H9 (cell line): ENCODE measurements around the gene TNFSF10. TPM values are rescaled to one million over a fixed set of nuclear protein-coding genes. Genes with fewer than 3 reads are reported as not detected.

Experiments
- DNase-seq: peaks from one replicate; pipeline ENCODE4 v3.0.0-alpha.2; 2017
- H2AFZ ChIP-seq: one replicate; pipeline ENCODE4 v1.6.1; 2013; ENCODE audit warnings: mild to moderate bottlenecking, low read length, control low read depth, moderate library complexity
- H2AK5ac ChIP-seq: 2 replicates; pipeline ENCODE4 v1.6.1; 2013; ENCODE audit warnings: low read length, control low read depth, mixed read lengths; ENCODE audit not compliant: insufficient read length
- H2BK120ac ChIP-seq: one replicate; pipeline ENCODE4 v1.6.1; 2013; ENCODE audit warnings: low read depth, mild to moderate bottlenecking, low read length, control low read depth, inconsistent platforms; ENCODE audit not compliant: poor library complexity, severe bottlenecking
- H2BK12ac ChIP-seq: 2 replicates; pipeline ENCODE4 v1.6.1; 2013; ENCODE audit warnings: low read length, control low read depth, mixed read lengths, low read depth; ENCODE audit not compliant: insufficient read length
- H2BK15ac ChIP-seq: 2 replicates; pipeline ENCODE4 v1.6.1; 2013; ENCODE audit warnings: low read depth, low read length, control low read depth
- H2BK20ac ChIP-seq: one replicate; pipeline ENCODE4 v1.6.1; 2013; ENCODE audit warnings: low read depth, mild to moderate bottlenecking, low read length, control low read depth, inconsistent platforms; ENCODE audit not compliant: poor library complexity, severe bottlenecking
- H2BK5ac ChIP-seq: 2 replicates; pipeline ENCODE4 v1.6.1; 2013; ENCODE audit warnings: low read length, control low read depth, mixed read lengths; ENCODE audit not compliant: insufficient read length
- H3K14ac ChIP-seq: 2 replicates; pipeline ENCODE4 v1.6.1; 2013; ENCODE audit warnings: low read length, control low read depth; ENCODE audit not compliant: insufficient read depth
- H3K18ac ChIP-seq: 2 replicates; pipeline ENCODE4 v1.6.1; 2013; ENCODE audit warnings: low read depth, mild to moderate bottlenecking, mixed read lengths, low read length, control low read depth; ENCODE audit not compliant: insufficient read length
- H3K23ac ChIP-seq: 2 replicates; pipeline ENCODE4 v1.6.1; 2013; ENCODE audit warnings: low read length, control low read depth, mixed read lengths, low read depth; ENCODE audit not compliant: insufficient read length
- H3K23me2 ChIP-seq: 2 replicates; pipeline ENCODE4 v1.6.1; 2013; ENCODE audit warnings: low read depth, mild to moderate bottlenecking, mixed read lengths, low read length, control low read depth; ENCODE audit not compliant: insufficient read length, poor library complexity, severe bottlenecking
- H3K27ac ChIP-seq: 2 replicates; pipeline ENCODE4 v1.5.1; 2013; ENCODE audit warnings: low read length, control low read depth, mixed read lengths, low read depth; ENCODE audit not compliant: insufficient read length
- H3K27me3 ChIP-seq: 2 replicates; pipeline ENCODE4 v1.6.1; 2013; ENCODE audit warnings: low read length, control low read depth, inconsistent platforms; ENCODE audit not compliant: insufficient read depth
- H3K4ac ChIP-seq: 2 replicates; pipeline ENCODE4 v1.6.1; 2013; ENCODE audit warnings: low read depth, mild to moderate bottlenecking, control low read depth, inconsistent platforms, low read length, moderate library complexity
- H3K4me1 ChIP-seq: 2 replicates; pipeline ENCODE4 v1.6.1; 2013; ENCODE audit warnings: low read length, control low read depth, inconsistent platforms; ENCODE audit not compliant: insufficient read depth
- H3K4me2 ChIP-seq: 2 replicates; pipeline ENCODE4 v1.6.1; 2013; ENCODE audit warnings: low read length, control low read depth, mixed read lengths; ENCODE audit not compliant: insufficient read length, insufficient read depth
- H3K56ac ChIP-seq: 2 replicates; pipeline ENCODE4 v1.6.1; 2013; ENCODE audit warnings: low read depth, mild to moderate bottlenecking, mixed read lengths, low read length, control low read depth; ENCODE audit not compliant: insufficient read length
- H3K79me1 ChIP-seq: 2 replicates; pipeline ENCODE4 v1.6.1; 2013; ENCODE audit warnings: low read depth, mild to moderate bottlenecking, moderate library complexity, low read length, control low read depth, inconsistent platforms; ENCODE audit not compliant: insufficient read depth, poor library complexity, severe bottlenecking
- H3K79me2 ChIP-seq: 2 replicates; pipeline ENCODE4 v1.6.1; 2013; ENCODE audit warnings: low read length, control low read depth, inconsistent platforms; ENCODE audit not compliant: insufficient read depth
- H3K9ac ChIP-seq: 2 replicates; pipeline ENCODE4 v1.6.1; 2013; ENCODE audit warnings: low read length, control low read depth, mixed read lengths; ENCODE audit not compliant: insufficient read length; ENCODE audit errors: extremely low read depth
- H3K9me3 ChIP-seq: one replicate; pipeline ENCODE4 v1.6.1; 2013; ENCODE audit warnings: low read depth, low read length, inconsistent platforms; ENCODE audit not compliant: control insufficient read depth
- H3T11ph ChIP-seq: one replicate; pipeline ENCODE4 v1.6.1; 2013; ENCODE audit warnings: mild to moderate bottlenecking, low read length, control low read depth, inconsistent platforms
- H4K20me1 ChIP-seq: one replicate; pipeline ENCODE4 v1.6.1; 2013; ENCODE audit not compliant: control insufficient read depth, insufficient read length, insufficient read depth
- H4K5ac ChIP-seq: 2 replicates; pipeline ENCODE4 v1.6.1; 2013; ENCODE audit warnings: low read depth, mild to moderate bottlenecking, mixed read lengths, low read length, control low read depth; ENCODE audit not compliant: insufficient read length
- H4K8ac ChIP-seq: replicated peaks from 2 replicates; pipeline ENCODE4 v1.6.1; 2013; ENCODE audit warnings: low read length, control low read depth, mixed read lengths, low read depth; ENCODE audit not compliant: insufficient read length
- H4K91ac ChIP-seq: 2 replicates; pipeline ENCODE4 v1.6.1; 2013; ENCODE audit warnings: low read depth, mild to moderate bottlenecking, moderate library complexity, mixed read lengths, low read length, control low read depth; ENCODE audit not compliant: insufficient read length
- H3K27ac Mint-ChIP-seq, 3 experiments: 2 replicates in 2 of 3; 3 replicates in 1 of 3; pipeline ENCODE4 v1.8.0; 2020 to 2021; ENCODE audit warnings: mixed read lengths in 3 of 3, mild to moderate bottlenecking in 1 of 3, moderate library complexity in 1 of 3
- H3K27me3 Mint-ChIP-seq: 2 replicates; pipeline ENCODE4 v1.8.0; 2021; ENCODE audit warnings: low read depth, mild to moderate bottlenecking, moderate library complexity, mixed read lengths
- H3K36me3 Mint-ChIP-seq, 3 experiments: 2 replicates in 2 of 3; 3 replicates in 1 of 3; pipeline ENCODE4 v1.8.0; 2020 to 2021; ENCODE audit warnings: low read depth in 3 of 3, mixed read lengths in 3 of 3; ENCODE audit not compliant: insufficient read depth in 1 of 3
- H3K4me1 Mint-ChIP-seq, 2 experiments: 2 replicates each; pipeline ENCODE4 v1.8.0; 2020; ENCODE audit warnings: mixed read lengths in 2 of 2
- H3K4me3 Mint-ChIP-seq, 2 experiments: 2 replicates in 1 of 2; 3 replicates in 1 of 2; pipeline ENCODE4 v1.8.0; 2020 to 2021; ENCODE audit warnings: mild to moderate bottlenecking in 2 of 2, mixed read lengths in 2 of 2, moderate library complexity in 1 of 2
- H3K9me3 Mint-ChIP-seq, 2 experiments: 2 replicates in 1 of 2; 3 replicates in 1 of 2; pipeline ENCODE4 v1.8.0; 2020; ENCODE audit warnings: mild to moderate bottlenecking in 2 of 2, mixed read lengths in 2 of 2, moderate library complexity in 1 of 2
- CTCF ChIP-seq: fragments of 200-600 bp; sonication (generic); conservative IDR thresholded peaks from 3 replicates; pipeline ENCODE4 v1.8.0; 2021; ENCODE audit warnings: antibody characterized with exemption, mild to moderate bottlenecking
- WGBS: extraction: QIAGEN DNeasy Blood & Tissue Kit; methylation state at CpG from one replicate; pipeline ENCODE4 v1.1.7; 2013; ENCODE audit warnings: missing lambda C conversion rate, low lambda C conversion rate, mixed read lengths; ENCODE audit not compliant: insufficient read length; ENCODE audit errors: extremely low coverage; 5-methylcytosine and 5-hydroxymethylcytosine counted together
- total RNA-seq: library from RNA; stranded (reverse); gene quantifications from 2 replicates; pipeline ENCODE4 v1.2.1, GENCODE V29; 2021

The TNFSF10 gene
- total RNA-seq, 1 experiment from 2014 or later, result not detected

GRCh38 chr3:172560026-172560425 lies 36.8 kb upstream of the TNFSF10 start:
- Histone ChIP-seq H3K79me2 (no peaks in the 10 kb centered on the region), H3K23me2 (no peaks in the 10 kb centered on the region), H2BK5ac (no peak overlapping the region), H3K14ac (no peak overlapping the region), H3K56ac (no peak overlapping the region), H3K27me3 (no peaks in the 10 kb centered on the region), H3K18ac (no peak overlapping the region), H3K23ac (no peak overlapping the region), H4K20me1 (no peaks in the 10 kb centered on the region), H4K8ac (no peak overlapping the region), H2AK5ac (no peak overlapping the region), H3K9me3 (no peaks in the 10 kb centered on the region), H3K4ac (no peak overlapping the region), H3K9ac (no peak overlapping the region), H4K91ac (no peak overlapping the region), H3T11ph (no peak overlapping the region), H2BK15ac (no peak overlapping the region), H3K27ac (no peak overlapping the region), H4K5ac (no peak overlapping the region), H3K4me1 (no peaks in the 10 kb centered on the region), H2BK12ac (no peak overlapping the region), H3K79me1 (no peaks in the 10 kb centered on the region), H2AFZ (no peak overlapping the region), H2BK120ac (no peak overlapping the region), H2BK20ac (no peak overlapping the region), H3K4me2 (no peak overlapping the region)
- Mint-ChIP-seq H3K36me3 (no peaks in the 10 kb centered on the region), H3K27ac (no peak overlapping the region), H3K27me3 (no peaks in the 10 kb centered on the region), H3K4me1 (peaks cover 10 to 13% of the 10 kb centered on the region in 2 experiments), H3K9me3 (no peaks in the 10 kb centered on the region), H3K4me3 (no peak overlapping the region)
- no peak for TF ChIP-seq CTCF
- no peak for DNase-seq
- WGBS, result no CpG with 5 or more reads among the region's 4 CpGs
